Transverse colon (tissue), 4 donors: ENCODE measurements around the gene KLF13. TPM values are rescaled to one million over a fixed set of nuclear protein-coding genes. Genes with fewer than 3 reads are reported as not detected.

Experiments used
- DNase-seq: peaks from one replicate; pipeline ENCODE4 v3.0.0-alpha.2; 2019
- H3K27ac ChIP-seq, 4 donors: fragments of 200-600 bp; sonication (generic); 2 replicates each; pipeline ENCODE4 v1.5.1; 2016 to 2018; ENCODE audit warnings: inconsistent platforms in 4 of 4
- H3K27me3 ChIP-seq: fragments of 200-600 bp; sonication (generic); 2 replicates; pipeline ENCODE4 v1.5.1; 2017; ENCODE audit warnings: inconsistent platforms
- H3K36me3 ChIP-seq, 4 donors: fragments of 200-600 bp; sonication (generic); 2 replicates each; pipeline ENCODE4 v1.5.1; 2017 to 2019; ENCODE audit warnings: inconsistent platforms in 4 of 4
- H3K4me1 ChIP-seq, 4 donors: fragments of 200-600 bp; sonication (generic); 2 replicates each; pipeline ENCODE4 v1.5.1; 2017 to 2020; ENCODE audit warnings: inconsistent platforms in 4 of 4
- H3K4me3 ChIP-seq, 4 donors: fragments of 200-600 bp; sonication (generic); 1 replicate in 1 of 4; 2 replicates in 3 of 4; pipeline versions ENCODE4 v1.5.1 to v1.6.1; 2017 to 2019; ENCODE audit warnings: inconsistent platforms in 4 of 4
- H3K9me3 ChIP-seq, 2 donors: fragments of 200-600 bp; sonication (generic); 2 replicates each; pipeline ENCODE4 v1.5.1; 2017 to 2019; ENCODE audit warnings: inconsistent platforms in 2 of 2
- CTCF ChIP-seq, 5 experiments: fragments of 200-600 bp in 3 of 5; fragments of 450-650 bp in 2 of 5; sonication (generic) in 3 of 5; IDR thresholded peaks; 1 replicate in 2 of 5; 2 replicates in 3 of 5; pipeline ENCODE4 v1.5.1; 2016 to 2017; ENCODE audit warnings: antibody characterized with exemption in 5 of 5, inconsistent platforms in 3 of 5, mild to moderate bottlenecking in 2 of 5, moderate library complexity in 1 of 5
- EP300 ChIP-seq: sonication (generic); formaldehyde crosslinking; IDR thresholded peaks from one replicate; pipeline ENCODE4 v1.6.1; 2017; ENCODE audit warnings: antibody characterized with exemption, low read depth
- POLR2A ChIP-seq: fragments of 450-650 bp; IDR thresholded peaks from one replicate; pipeline ENCODE4 v1.6.1; 2016; ENCODE audit warnings: antibody characterized with exemption, mild to moderate bottlenecking, moderate library complexity
- POLR2AphosphoS5 ChIP-seq, 3 donors: sonication (generic); formaldehyde crosslinking; IDR thresholded peaks; one replicate each; pipeline ENCODE4 v1.6.1; 2016; ENCODE audit warnings: antibody characterized with exemption in 3 of 3
- WGBS, 2 donors: methylation state at CpG; one replicate each; pipeline ENCODE4 v1.1.5; 2018; ENCODE audit warnings: low coverage in 1 of 2; 5-methylcytosine and 5-hydroxymethylcytosine counted together
- in situ Hi-C, 4 donors: fragments of 200-750 bp; cut with MboI; loops; one replicate each; pipeline versions ENCODE4 v1.15.0 to v1.15.1; 2017; ENCODE audit warnings: low sequenced_read_pairs in 3 of 4, low pct_ligation_motif_present in 1 of 4, low pct_unique_long_range_greater_than_20kb in 1 of 4
- intact Hi-C: fragments of 100-400 bp; cut with DNase I; formaldehyde crosslinking; loops from one replicate; pipeline ENCODE4 v1.15.1; 2023; ENCODE audit warnings: low total_unique reads
- total RNA-seq, 4 donors: library from RNA; depleted of rRNA; stranded (reverse); fragments of >200 nt; gene quantifications; one replicate each; pipeline ENCODE4 v1.1.0, GENCODE V29; 2016

The KLF13 gene
- total RNA-seq, 4 donors from 2014 or later = 39.0 to 81.2 (median 68.8) TPM

GRCh38 chr15:31301673-31301990 is 25.0 kb upstream of the KLF13 start:
- Histone ChIP-seq H3K4me1 (peaks cover 0 to 31% (median 17%) of the 10 kb centered on the region in 4 donors), H3K4me3 (no peak overlapping the region), H3K27ac (no peak overlapping the region), H3K27me3 (no peaks in the 10 kb centered on the region), H3K36me3 (no peaks in the 10 kb centered on the region), H3K9me3 (no peaks in the 10 kb centered on the region)
- intact Hi-C loops = no loop called here
- 35 to 78% methylated on average over 4 of the region's 4 CpGs for WGBS, 2 donors
- TF ChIP-seq POLR2A (no peak), EP300 (no peak), CTCF (IDR thresholded peaks at IDR 0.05) (no peak)
- in situ Hi-C loops = loop anchor here in 1 of 4 donors (25.0 kb wide), 1 partner anchor 89 kb away; no protein-coding TSS in a partner anchor
- no peak for DNase-seq

GRCh38 chr15:31302029-31302657 is 24.5 kb upstream of the KLF13 start:
- H3K36me3 ChIP-seq = no peaks in the 10 kb centered on the region
- H3K4me3 ChIP-seq = no peak overlapping the region
- no peak overlapping the region for H3K27ac ChIP-seq
- H3K27me3 ChIP-seq = no peaks in the 10 kb centered on the region
- H3K9me3 ChIP-seq = no peaks in the 10 kb centered on the region
- no peak for TF ChIP-seq EP300
- TF ChIP-seq CTCF (IDR thresholded peaks at IDR 0.05) = no peak
- TF ChIP-seq POLR2AphosphoS5 (IDR thresholded peaks at IDR 0.05) = no peak
- no peak for TF ChIP-seq POLR2A
- WGBS, 2 donors = 95% methylated on average over 13 of the region's 13 CpGs; no CpG with 5 or more reads in 1 of the 2 donors
- peaks cover 0 to 26% (median 13%) of the 10 kb centered on the region in 4 donors for H3K4me1 ChIP-seq
- in situ Hi-C loops = loop anchor here in 1 of 4 donors (25.0 kb wide), 1 partner anchor 90 kb away; no protein-coding TSS in a partner anchor
- no peak for DNase-seq
- intact Hi-C loops = no loop called here

GRCh38 chr15:31302778-31303725 is 23.6 kb upstream of the KLF13 start:
- no peak for TF ChIP-seq CTCF (IDR thresholded peaks at IDR 0.05)
- TF ChIP-seq POLR2AphosphoS5 (IDR thresholded peaks at IDR 0.05) = no peak
- TF ChIP-seq EP300 = no peak
- no peak for TF ChIP-seq POLR2A
- peaks cover 0 to 17% (median 5%) of the 10 kb centered on the region in 4 donors for H3K4me1 ChIP-seq
- intact Hi-C loops = no loop called here
- no peak overlapping the region for H3K4me3 ChIP-seq
- in situ Hi-C loops = loop anchor here in 1 of 4 donors (25.0 kb wide), 1 partner anchor 91 kb away; no protein-coding TSS in a partner anchor
- no peak overlapping the region for H3K27ac ChIP-seq
- peak; percentile 52 for DNase-seq
- no peaks in the 10 kb centered on the region for H3K9me3 ChIP-seq
- H3K36me3 ChIP-seq = no peaks in the 10 kb centered on the region
- WGBS, 2 donors = 63 to 88% methylated on average over 1 to 17 of the region's 17 CpGs
- H3K27me3 ChIP-seq = no peaks in the 10 kb centered on the region
